ENCODE results near the gene E2F4. TPM values are rescaled to one million over a fixed set of nuclear protein-coding genes. Genes with fewer than 3 reads are reported as not detected.

The E2F4 gene
- total and polyA plus RNA-seq, 2 of the 13 experiments (the other 11 are each of a cell fraction or from before 2014, with no cell fraction given) = 84.8 to 91.2 TPM

GRCh38 chr16:67155295-67156142, 36.4 kb upstream of the E2F4 start (continued):
- no peak for TF ChIP-seq ONECUT2 (CRISPR knock-in tag; IDR thresholded peaks at IDR 0.05)
- no peak for TF ChIP-seq ZSCAN20 (CRISPR knock-in tag; IDR thresholded peaks at IDR 0.05; ENCODE audit: borderline replicate concordance)
- TF ChIP-seq ZGPAT (CRISPR knock-in tag; IDR thresholded peaks at IDR 0.05) = peak; percentile 69; the same call in 1 of the 2 replicates
- TF ChIP-seq ARID5B (CRISPR knock-in tag; IDR thresholded peaks at IDR 0.05) = peak; percentile 38
- TF ChIP-seq IRF2 (CRISPR knock-in tag; IDR thresholded peaks at IDR 0.05) = peak; percentile 47; the same call in 1 of the 2 replicates
- TF ChIP-seq GATA4 (IDR thresholded peaks at IDR 0.05; ENCODE audit: borderline replicate concordance, low read depth) = no peak
- TF ChIP-seq ZNF143 (CRISPR knock-in tag; IDR thresholded peaks at IDR 0.05) = no peak
- no peak for TF ChIP-seq ZNF558 (CRISPR knock-in tag; IDR thresholded peaks at IDR 0.05; ENCODE audit: borderline replicate concordance)
- no peak for TF ChIP-seq PRMT3 (CRISPR knock-in tag; IDR thresholded peaks at IDR 0.05; ENCODE audit: borderline replicate concordance, low read depth)
- TF ChIP-seq ZNF703 (CRISPR knock-in tag; IDR thresholded peaks at IDR 0.05; ENCODE audit: borderline replicate concordance) = no peak
- no peak for TF ChIP-seq PATZ1 (CRISPR knock-in tag; IDR thresholded peaks at IDR 0.05)
- no peak for TF ChIP-seq ZNF747 (CRISPR knock-in tag; IDR thresholded peaks at IDR 0.05; ENCODE audit: borderline replicate concordance)
- no peak for TF ChIP-seq SMAD9 (CRISPR knock-in tag; IDR thresholded peaks at IDR 0.05)
- TF ChIP-seq NFIC (IDR thresholded peaks at IDR 0.05; ENCODE audit: low read length) = no peak
- no peak for TF ChIP-seq HNRNPUL1 (IDR thresholded peaks at IDR 0.05; ENCODE audit: low read depth, low read length)
- peak; percentile 62; the same call in 1 of the 2 replicates for TF ChIP-seq SMAD1 (CRISPR knock-in tag; IDR thresholded peaks at IDR 0.05; ENCODE audit: borderline replicate concordance, low read depth)
- no peak for TF ChIP-seq ATF6 (CRISPR knock-in tag; conservative IDR thresholded peaks at IDR 0.05)
- TF ChIP-seq ZNF615 (CRISPR knock-in tag; IDR thresholded peaks at IDR 0.05; ENCODE audit: borderline replicate concordance) = no peak
